GM18519 (cell line): ENCODE results near the gene FTCDNL1.

ENCODE experiments used
- ATAC-seq: cut with Tn5 transposase; IDR thresholded peaks from one replicate; pipeline ENCODE4 v1.9.1; 2021; ENCODE audit warnings: mild to moderate bottlenecking, moderate library complexity; ENCODE audit not compliant: unreplicated experiment, low FRiP score

The FTCDNL1 gene

DNA sequence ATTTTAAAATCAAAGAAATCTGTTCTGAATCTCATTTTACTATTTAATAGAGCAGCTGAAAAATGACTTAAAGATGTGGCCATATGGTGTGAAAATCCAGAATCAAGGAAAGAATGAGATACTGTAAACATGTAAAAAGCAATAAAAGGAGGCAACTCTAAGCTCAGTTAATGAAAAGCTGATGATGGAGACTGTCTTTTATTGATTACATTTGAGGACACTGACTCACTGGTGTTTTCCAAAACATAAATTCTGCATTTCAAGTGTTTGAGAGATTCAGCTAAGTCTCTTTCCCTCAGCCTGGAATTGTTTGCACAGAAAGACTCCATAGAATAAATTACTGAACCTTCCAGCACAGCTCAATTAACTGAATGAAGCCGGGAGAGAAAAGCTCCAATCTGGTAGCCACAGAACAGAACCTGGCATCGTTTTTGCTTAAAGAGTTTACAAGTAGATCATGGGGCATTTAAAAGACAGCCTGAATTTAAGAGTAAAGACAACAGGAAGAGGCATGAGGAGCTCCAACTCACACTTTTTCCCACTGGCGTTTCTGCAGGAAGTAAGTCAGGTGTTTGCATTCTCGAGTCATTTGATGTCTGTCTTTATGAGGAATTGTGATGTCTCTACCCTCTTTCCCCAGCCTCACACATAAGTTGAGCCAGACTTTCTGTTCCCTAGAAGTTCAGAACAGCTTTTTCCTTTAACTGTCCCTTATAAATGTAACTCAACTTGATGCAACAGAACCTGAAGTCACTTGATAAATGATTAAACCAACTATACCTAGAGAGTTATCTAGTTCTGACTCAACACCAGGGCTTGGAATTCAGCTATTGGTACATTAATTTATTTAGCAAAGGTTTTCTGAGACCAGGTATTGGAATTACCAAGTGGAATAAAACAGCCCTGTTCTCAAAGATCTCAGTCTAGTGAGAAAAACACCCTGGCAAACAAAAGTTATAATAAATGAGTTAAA lies 53.3 kb downstream of the FTCDNL1 start:
- no peak for ATAC-seq

DNA sequence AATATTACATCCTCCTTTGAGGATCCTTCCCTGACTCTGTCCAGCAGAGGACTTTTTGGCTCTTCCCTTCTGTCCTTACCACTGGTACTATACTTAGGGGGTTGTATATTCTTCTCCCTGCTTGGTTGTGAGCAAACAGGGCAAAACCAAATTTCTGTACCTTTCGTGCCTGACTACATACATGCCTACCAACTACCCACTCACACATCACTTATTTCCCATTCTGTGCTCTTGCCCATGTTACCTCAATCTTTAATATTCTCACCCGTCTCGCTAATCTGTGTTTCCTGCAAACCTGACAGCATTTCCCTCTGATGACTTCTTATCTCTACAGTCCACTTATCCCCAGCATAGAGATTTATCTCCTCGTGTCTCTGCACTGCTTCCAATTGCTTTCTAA lies 58.6 kb downstream of the FTCDNL1 start:
- ATAC-seq, result no peak

DNA sequence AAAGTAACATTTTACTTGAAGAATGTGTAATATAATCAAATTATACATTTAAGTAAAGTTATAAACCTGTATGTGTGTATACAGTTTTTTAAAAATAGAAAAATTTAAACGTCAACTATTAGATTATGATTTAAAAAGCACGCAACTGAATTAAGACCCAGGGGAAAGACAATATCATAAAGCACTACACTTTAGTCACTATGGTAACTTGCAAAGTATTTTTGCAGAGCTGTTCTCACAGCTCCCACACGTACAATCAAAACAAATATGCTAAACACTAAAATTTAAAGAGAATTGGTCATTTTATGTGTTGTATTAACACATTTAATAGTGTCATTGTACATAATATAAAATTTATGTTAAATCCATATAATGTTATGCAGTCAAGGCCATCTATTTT lies 59.7 kb downstream of the FTCDNL1 start:
- no peak for ATAC-seq

DNA sequence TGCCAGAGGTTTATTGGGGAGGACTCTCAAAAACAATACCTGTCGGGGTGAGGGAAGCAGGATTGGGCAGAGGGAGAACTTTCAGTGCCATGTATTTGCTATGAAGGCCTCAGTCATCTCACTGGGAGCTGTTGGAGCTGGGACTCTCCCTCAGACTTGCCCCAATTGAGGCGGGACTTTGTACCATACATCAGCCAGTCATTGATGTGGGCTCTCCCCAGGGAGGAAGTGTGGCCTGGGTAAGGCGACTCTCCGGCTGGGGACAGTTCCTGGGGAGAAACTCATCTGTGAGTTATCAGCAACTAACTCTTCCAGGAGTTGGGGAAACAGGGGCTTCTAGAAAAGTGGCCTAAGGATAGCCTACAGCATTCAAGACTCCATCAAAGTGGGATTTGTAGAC lies 66.5 kb downstream of the FTCDNL1 start:
- ATAC-seq, result no peak

DNA sequence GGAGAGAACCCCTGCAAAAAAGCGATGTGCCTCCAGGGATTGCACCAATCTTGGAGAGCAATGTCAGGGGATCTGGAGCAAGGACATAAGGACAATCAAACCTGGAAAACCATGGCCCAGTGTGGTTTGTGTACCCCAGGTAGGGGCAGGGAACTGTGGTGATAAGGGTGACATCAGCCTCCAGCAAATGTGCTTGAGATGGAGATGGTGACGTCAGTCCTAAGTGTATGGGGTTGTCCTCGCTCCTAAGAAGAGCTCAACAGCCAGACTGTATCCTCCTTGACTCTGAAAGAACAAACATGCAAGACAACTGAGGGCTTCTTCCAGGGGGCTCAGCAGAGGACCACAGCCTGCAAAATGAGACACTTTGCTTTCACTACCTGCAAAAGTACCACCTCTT lies 71.4 kb downstream of the FTCDNL1 start:
- ATAC-seq, result no peak

DNA sequence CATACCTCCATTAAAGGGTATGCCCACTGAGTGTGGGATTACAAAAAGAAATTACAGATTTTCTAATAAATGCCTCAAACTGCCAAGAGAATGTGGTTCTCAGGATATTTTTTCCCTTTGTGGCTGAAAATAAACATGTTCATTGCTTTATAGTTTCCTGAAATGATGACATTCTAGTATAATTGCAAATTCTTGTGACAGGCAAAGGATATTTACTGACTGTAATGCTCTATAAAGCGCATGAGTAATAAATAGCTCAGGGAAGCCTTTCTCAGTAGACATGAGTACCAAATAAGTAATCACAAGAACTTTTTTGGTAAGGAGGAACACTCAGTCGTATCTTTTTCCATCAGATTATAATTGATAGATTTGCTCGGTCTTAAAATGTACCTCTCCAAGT lies 72.3 kb downstream of the FTCDNL1 start:
- ATAC-seq, result no peak

DNA sequence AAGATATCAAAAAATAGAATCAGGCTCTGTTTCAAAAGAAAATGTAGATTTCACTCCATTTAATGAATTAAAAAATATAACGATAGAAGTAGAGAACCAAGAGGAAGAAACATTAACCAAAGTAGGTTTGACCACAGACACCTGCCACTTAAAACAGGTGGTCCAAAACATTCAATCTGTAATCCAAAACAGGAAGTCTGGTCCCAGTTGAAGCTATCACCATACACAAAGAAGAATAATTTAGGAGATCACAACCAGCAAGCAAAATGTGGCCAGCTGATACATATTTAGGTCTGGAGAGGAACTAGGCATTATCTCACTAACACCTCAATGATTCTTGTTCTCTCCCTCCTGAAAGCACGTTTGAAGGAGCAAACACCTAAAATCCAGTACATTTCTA lies 73.1 kb downstream of the FTCDNL1 start:
- ATAC-seq, result no peak

DNA sequence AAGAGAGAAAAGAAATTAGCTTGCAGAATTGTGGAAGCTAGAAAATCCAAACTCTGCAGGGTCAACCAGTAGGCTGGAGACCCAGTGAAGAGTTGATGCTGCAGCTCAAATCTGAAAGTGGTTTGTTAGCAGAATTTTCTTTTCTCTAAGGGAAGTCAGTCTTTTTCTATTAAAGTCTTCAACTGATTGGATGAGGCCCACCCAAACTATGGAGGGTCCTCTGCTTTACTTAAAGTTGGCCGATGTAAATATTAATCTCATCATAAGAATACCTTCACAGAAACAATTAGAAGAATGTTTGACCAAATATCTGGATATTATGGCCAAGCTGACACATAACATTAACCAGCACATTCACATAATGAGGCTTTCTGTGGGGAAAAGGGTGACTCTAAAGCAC lies 73.7 kb downstream of the FTCDNL1 start:
- no peak for ATAC-seq

DNA sequence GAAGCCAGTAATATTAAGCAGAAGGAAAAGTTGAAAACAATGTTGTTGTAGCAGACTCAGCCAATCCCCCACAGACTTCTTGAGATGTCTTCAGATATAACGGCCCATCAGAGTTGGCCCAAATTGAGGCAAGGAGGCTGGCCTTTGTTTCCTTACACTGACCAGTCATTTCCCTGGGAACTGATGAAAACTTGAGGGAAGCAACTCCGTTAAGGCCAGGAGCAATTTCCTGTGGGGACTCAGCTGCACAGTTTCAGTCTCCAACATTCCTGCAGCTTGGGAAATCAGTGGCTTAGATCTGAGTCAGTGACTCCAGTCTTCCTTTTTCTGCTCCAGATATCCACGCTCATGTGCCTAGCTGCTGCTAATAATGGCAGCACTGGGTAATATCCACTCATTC lies 75.7 kb downstream of the FTCDNL1 start:
- ATAC-seq, result no peak

DNA sequence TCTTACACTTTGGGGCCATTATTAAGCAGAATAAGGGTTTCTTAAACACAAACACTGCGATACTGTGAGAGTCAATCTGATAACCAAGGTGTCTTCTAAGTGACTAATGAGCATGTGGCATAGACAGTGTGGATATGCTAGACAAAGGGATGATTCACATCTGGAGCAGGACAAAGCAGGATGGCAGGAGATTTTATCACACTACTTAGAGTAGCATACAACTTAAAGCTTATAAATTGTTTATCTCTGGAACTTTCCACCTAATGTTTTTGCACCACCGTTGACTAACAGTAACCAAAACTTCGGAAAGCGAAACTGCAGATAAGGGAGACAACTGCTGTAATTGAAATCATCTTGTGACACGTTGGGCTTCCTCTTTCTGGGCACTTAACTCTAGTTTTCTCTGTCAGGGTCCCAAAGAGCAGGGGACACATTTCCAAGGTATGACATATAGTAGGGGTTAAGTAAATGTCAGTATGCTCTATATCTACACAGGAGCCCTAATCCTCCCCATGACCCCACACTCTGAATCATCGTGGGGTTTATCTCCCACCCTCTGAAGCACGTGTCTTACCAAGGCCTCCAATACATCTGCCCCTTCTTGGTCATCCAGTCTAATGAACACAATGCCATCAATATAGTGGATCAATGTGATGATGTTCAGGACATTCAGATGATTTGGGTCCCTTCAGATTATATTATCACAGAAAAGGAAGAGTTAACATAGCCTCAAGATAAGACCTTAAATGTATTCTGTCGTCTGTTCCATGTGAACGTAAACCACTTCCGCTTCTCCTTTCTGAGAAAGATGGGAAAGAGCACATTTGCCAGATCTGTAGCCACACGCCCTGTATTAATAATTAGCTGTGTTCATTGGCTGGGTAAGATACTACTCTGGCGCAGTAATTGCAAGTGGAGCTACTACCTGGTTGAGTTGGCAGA lies 78.7 kb downstream of the FTCDNL1 start:
- ATAC-seq, result peak; percentile 67

DNA sequence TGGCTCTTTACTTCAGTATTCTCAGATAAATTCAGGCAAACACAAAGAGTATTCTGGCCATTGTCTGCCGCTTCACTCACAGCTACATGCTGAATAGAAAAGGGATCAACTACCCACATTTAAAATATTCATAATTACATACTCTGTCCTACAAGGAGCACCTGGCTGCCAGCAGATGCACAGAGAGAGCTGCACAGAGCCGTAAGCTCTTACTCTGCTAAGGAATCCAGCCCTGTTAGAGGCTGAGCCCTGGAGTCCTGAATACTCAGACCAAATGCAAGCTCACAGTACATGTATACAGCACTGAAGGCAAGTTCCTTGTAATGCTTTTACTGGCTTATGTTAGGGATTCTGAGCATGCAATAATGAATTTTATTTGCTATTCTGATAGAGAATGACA lies 80.3 kb downstream of the FTCDNL1 start:
- no peak for ATAC-seq

DNA sequence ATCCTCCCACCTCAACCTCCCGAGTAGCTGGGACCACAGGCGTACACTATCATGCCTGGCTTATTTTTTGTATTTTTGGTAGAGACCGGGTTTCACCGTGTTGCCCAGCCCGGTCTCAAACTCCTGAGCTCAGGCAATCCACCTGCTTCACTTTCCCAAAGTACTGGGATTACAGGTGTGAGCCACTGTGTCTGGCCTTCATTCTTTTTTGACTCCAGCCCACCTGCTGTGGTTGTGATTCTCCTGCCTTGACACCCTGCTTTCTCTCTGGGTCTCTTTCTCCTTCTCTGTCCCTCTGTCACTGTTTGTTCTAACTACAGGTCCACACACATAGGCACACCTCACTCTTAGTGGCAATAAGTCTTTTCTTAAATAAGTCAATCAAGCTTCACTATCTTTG lies 85.3 kb downstream of the FTCDNL1 start:
- ATAC-seq, result no peak

DNA sequence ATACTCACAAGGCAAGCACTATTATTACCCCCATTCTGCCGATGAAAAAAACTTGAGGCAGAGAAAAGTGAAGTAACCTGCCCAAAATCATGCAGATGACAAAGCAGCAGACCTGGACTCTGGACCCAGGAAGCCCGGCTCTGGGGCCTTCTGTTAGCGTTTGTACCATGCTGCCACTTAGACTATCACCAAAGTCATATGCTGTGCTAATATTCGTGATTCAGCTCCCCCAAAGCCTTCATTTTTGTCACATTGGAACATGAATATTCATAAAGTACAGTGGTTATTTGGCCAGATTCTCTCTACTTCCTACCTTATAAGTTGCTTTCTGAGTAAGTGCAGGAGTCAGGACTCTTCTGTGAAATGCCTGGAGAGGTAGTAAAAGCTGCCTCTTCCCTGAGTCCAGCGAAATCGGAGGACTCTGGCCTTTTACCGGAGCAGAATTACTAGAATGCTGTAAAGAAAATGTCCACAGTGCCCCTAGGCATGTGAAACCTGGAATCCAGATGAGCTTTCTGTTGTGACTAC lies 86.7 kb downstream of the FTCDNL1 start:
- ATAC-seq, result no peak

DNA sequence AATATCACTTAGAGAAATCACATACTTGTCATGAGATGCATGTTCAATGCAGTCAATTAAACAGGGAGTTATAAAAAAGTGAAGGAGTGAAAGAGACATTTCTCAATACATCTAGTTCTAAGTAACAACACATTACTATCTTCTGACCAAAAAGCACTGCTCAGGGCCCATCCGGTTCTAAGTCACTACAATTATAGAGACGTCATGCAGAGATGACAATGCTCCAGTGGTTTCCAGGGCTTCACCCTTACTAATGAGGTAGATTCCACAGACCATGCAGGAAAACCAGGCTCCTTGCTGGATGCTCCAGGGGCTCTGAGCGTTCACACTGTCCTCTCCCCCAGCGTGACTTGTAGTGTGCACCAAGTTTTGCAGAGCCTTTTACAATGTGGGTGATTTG lies 88.0 kb downstream of the FTCDNL1 start:
- no peak for ATAC-seq

DNA sequence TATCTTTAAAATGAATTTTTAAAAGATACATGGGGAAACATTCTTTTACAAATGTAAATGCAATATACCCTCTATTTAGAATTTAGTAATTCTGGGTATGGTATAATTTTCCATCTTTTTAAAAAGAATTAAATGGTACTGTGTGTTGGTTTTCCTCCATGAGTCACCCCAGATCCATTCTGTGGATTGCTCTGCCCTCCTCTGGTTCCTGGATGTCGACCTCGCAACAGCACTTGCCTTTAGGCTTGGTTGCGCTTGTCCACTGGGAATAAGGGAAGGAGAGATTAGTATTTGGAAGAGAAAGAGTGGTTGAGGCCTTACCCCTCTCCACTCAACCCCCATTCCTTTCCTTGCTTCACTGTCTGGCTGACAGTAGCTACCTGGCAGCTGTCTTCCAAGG lies 90.4 kb downstream of the FTCDNL1 start:
- no peak for ATAC-seq

DNA sequence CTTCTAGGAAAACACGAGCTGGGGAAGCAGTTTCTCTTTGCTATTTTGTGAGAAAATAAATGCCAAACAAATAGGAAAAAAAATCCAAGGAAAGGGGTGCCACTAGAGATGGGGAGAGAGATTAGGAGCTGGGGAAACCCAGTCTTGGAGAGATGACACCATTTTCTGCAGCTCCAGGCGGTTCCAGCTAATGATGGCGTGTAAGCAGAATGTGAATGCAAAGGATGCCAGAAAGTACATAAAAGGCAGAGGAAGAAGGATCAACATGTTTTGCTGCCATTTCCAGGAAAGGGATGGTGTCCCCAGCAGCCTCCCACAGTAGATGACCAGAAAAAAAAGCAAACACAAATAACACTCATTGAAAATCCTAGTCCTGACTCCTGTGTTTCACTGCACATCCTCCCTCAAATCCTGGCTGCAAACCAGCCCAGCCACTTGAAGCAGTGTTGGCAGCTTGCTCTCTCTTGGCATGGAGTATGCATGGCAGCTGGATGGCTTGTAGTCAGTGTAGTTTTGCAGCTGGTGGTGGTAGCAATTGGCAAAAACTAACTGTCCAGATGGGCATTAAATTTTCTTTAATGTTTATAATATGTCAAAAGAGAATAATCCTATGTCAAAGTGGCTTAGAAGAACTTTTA lies 93.6 kb downstream of the FTCDNL1 start:
- ATAC-seq, result no peak

DNA sequence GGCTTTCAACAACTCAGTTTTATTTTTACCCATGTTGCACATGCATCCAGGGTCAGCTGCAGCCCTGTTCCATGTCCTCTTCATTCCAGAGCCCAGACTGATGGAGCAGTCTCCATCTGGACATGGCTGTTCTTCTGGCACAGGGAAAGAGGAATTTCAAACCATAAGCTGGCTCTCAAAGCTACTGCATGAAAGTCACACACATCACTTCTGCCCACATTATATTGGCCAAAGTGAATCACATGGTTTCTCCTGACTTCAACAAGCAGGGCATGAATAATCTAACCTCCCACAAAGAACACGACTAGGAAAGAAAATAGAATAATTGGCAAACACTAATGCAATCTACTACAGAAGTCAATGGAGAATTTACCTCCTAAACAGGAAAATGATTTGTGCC lies 94.2 kb downstream of the FTCDNL1 start:
- no peak for ATAC-seq

DNA sequence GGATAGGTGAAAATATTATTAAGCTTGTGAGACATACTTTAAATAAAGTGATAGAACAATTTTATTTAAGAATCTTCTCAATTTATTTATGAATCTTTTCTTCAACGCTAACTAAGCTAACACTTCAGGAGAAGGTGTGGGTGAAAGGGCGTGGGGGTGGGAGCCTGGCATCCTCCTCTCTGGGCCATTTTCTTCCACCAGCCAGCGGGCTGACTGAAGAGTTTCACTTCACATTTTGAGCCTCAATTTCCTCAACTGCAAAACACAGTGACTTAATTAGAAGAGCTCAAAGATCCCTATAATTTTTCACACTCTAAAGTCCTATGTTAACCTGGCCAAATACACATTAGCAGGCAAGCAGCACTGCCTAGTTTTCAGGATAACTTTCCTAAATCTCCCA lies 94.8 kb downstream of the FTCDNL1 start:
- ATAC-seq, result no peak

DNA sequence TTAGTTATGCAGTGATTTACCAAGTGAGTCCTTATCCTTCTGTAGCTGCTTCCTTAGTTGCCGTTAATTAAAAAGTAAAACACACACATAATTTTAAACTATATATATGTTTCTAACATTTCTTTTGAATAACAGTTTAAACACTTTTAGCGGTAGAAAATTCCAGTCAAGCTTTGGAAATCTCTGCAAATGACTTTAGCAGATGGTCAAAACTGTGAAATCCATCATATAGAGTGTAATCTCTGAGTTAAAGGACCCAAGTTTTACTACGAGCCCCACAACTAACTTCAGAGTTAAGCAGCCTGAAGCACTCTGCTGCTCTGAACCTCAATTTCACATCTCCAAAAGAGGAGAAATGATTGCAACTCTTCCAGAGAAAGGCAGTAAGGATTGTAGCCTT lies 96.2 kb downstream of the FTCDNL1 start:
- no peak for ATAC-seq

DNA sequence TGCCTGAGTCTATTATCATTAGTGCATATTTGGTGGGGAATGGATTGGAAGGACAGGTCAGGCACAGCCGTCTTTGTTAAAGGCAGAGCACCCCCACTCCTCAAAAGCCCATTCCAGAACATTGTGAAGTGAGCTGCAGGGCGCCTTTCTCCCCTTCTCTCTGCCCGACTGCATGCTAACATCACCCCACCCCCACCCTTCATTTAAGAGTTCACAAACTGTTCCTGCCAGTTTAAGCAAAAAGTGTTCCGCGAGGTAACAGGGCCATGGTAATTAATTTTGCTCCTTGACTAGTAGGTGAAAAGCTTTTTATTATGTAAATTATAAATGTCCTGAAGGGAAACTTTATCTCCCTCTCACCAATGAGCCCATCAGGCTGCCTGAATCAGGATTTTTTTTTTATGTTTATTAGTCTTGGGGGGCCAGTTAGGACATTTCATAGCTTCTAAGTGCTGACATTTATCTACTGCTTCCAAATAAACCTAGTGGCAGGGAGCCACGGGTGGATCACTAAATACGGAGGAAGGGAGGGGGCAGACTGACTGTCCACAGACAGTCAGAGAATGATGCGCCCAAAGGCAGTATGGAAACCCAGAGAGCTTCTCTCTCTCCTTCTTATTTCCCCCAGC lies 99.4 kb downstream of the FTCDNL1 start:
- ATAC-seq, result no peak
